IPS-20b (cell line): Measurements from ENCODE around the gene KRTAP4-3.
"Not testable (repeated sequence)": the region's sequence is repeated elsewhere in the genome, so short reads cannot be mapped to it uniquely, and the experiment has no call there.

Experiments
- H3K27ac ChIP-seq: one replicate; pipeline ENCODE4 v1.5.1; 2013; ENCODE audit warnings: low read length
- H3K27me3 ChIP-seq: 2 replicates; pipeline ENCODE4 v1.6.1; 2013; ENCODE audit warnings: mild to moderate bottlenecking, low read length, inconsistent platforms; ENCODE audit not compliant: insufficient read depth
- H3K36me3 ChIP-seq: 2 replicates; pipeline ENCODE4 v1.6.1; 2013; ENCODE audit warnings: low read depth, mild to moderate bottlenecking, inconsistent platforms, low read length, moderate library complexity; ENCODE audit not compliant: insufficient read depth
- H3K4me1 ChIP-seq: 2 replicates; pipeline ENCODE4 v1.6.1; 2013; ENCODE audit warnings: mild to moderate bottlenecking, control low read depth, inconsistent platforms, low read length, moderate library complexity; ENCODE audit not compliant: insufficient read depth
- H3K4me3 ChIP-seq: 2 replicates; pipeline ENCODE4 v1.5.1; 2013; ENCODE audit warnings: mild to moderate bottlenecking, low read length, inconsistent platforms
- H3K9ac ChIP-seq: 2 replicates; pipeline ENCODE4 v1.6.1; 2013; ENCODE audit warnings: low read depth, mild to moderate bottlenecking, inconsistent platforms, low read length, moderate library complexity
- H3K9me3 ChIP-seq: 2 replicates; pipeline ENCODE4 v1.6.1; 2013; ENCODE audit warnings: mild to moderate bottlenecking, low read depth, low read length, inconsistent platforms; ENCODE audit not compliant: insufficient read depth

Gene KRTAP4-3

DNA sequence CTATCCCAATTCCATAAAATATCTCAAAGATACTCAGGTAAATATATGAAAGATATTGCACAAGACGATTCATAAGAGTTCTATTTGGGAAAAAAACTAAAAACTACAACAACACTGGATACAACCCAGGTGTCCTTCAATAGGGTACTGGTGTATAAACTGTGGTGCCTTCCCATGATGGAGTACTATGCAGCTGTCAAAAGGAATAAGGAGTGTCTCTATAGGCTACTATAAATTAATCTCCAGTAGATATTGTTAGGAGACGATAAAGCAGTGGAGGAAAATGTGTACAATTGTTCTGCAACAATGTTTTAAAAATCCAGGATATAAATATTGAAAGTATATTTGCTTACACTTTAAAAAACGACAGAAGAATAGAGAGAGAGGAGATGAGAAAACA lies 41.6 kb downstream of the KRTAP4-3 start:
- H3K4me1 ChIP-seq, result no peaks in the 10 kb centered on the region
- no peak overlapping the region for H3K27ac ChIP-seq
- H3K27me3 ChIP-seq, result no peaks in the 10 kb centered on the region
- no peaks in the 10 kb centered on the region for H3K36me3 ChIP-seq
- no peak overlapping the region for H3K4me3 ChIP-seq
- H3K9me3 ChIP-seq, result no peaks in the 10 kb centered on the region
- no peak overlapping the region for H3K9ac ChIP-seq

DNA sequence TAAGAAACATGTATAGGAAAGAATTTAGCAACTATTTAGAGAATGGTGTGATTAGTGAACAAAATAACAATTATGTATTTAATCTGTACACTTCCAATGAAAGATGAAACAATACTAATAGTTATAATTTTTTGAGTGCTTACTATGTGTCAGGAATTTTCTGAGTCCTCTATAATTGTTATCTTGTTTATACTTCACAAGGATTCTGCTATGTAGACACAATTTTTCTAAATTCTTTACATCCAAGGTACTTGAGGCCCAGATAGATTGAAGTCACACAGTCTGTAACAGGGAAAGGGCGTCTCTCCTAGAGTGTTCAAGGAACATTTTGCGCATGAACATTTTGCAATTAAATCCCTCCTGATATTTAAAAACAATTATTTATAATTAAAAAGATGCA lies 43.0 kb downstream of the KRTAP4-3 start:
- Histone ChIP-seq H3K4me3 (no peak overlapping the region), H3K4me1 (no peaks in the 10 kb centered on the region), H3K9me3 (no peaks in the 10 kb centered on the region), H3K9ac (no peak overlapping the region), H3K36me3 (no peaks in the 10 kb centered on the region), H3K27ac (no peak overlapping the region), H3K27me3 (no peaks in the 10 kb centered on the region)

DNA sequence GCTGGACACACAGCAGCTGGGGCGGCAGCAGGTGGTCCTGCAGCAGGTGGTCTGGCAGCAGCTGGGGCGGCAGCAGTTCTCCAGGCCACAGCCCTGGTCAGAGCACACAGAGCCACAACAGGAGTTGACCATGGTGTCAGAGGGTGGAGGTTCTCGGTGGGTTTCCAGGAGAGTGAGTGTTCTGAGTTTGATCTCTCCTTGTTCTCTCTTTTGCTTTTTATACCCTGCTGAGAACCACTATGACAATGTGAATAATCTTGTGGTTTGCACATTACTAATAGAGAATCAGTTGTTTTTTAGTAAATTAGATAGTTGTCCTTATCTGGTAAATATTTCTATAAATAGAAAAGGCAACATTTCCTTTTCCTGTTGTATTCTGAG lies 44.0 kb downstream of the KRTAP4-3 start, which contains the start of gene KRTAP4-12:
Gene KRTAP4-12, minus strand, starts transcription at position 192 of the 381 bp plus-strand sequence. Its CDS starts 60 bp downstream, at position 132.
- H3K9ac ChIP-seq, H3K27me3 ChIP-seq, H3K4me3 ChIP-seq, H3K36me3 ChIP-seq, H3K4me1 ChIP-seq, H3K27ac ChIP-seq, H3K9me3 ChIP-seq: not testable (repeated sequence)

DNA sequence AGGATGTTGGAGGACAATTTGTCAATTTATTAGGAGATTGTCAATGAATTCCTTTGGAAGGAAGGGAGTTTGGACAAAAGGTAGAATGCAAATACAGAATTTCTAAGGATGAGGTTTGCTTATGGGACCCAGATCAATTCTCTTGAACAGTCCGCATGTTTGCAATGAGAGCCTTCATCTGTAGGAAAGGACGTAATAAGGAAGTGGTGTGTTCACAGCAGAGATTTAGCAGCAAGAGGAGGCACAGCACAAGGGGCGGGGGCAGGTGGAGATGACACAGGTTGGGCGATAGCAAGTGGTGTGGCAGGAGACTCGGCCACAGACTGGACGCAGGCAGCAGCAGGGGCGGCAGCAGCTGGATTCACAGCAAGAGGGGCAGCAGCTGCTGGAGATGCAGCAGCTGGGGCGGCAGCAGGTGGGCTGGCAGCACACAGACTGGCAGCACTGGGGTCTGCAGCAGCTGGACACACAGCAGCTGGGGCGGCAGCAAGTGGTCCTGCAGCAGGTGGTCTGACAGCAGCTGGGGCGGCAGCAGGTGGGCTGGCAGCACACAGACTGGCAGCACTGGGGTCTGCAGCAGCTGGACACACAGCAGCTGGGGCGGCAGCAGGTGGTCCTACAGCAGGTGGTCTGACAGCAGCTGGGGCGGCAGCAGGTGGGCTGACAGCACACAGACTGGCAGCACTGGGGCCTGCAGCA lies 44.6 kb downstream of the KRTAP4-3 start:
- H3K9me3 ChIP-seq, H3K36me3 ChIP-seq, H3K4me1 ChIP-seq, H3K4me3 ChIP-seq, H3K27ac ChIP-seq, H3K27me3 ChIP-seq, H3K9ac ChIP-seq: not testable (repeated sequence)

DNA sequence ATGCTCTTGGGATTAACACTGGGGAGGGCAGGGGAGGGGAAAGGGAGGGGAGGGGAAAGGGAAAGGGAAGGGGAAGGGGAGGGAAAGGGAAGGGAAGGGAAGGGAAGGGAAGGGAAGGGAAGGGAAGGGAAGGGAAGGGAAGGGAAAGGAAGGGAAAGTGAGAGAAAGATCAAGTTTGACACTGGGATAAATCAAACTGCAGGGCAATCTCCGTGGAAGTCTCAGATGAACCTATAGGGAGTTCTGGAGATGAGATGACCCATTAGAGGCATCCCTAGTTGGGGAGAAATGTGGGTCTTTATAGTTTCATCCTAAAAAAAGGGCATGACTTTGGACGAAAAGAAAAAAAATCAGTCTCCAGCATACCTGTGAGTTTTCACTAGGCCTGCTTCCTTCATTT lies 46.3 kb downstream of the KRTAP4-3 start:
- Histone ChIP-seq H3K9me3 (no peaks in the 10 kb centered on the region), H3K4me3 (no peak overlapping the region), H3K9ac (no peak overlapping the region), H3K4me1 (no peaks in the 10 kb centered on the region), H3K27ac (no peak overlapping the region), H3K36me3 (no peaks in the 10 kb centered on the region), H3K27me3 (no peaks in the 10 kb centered on the region)

DNA sequence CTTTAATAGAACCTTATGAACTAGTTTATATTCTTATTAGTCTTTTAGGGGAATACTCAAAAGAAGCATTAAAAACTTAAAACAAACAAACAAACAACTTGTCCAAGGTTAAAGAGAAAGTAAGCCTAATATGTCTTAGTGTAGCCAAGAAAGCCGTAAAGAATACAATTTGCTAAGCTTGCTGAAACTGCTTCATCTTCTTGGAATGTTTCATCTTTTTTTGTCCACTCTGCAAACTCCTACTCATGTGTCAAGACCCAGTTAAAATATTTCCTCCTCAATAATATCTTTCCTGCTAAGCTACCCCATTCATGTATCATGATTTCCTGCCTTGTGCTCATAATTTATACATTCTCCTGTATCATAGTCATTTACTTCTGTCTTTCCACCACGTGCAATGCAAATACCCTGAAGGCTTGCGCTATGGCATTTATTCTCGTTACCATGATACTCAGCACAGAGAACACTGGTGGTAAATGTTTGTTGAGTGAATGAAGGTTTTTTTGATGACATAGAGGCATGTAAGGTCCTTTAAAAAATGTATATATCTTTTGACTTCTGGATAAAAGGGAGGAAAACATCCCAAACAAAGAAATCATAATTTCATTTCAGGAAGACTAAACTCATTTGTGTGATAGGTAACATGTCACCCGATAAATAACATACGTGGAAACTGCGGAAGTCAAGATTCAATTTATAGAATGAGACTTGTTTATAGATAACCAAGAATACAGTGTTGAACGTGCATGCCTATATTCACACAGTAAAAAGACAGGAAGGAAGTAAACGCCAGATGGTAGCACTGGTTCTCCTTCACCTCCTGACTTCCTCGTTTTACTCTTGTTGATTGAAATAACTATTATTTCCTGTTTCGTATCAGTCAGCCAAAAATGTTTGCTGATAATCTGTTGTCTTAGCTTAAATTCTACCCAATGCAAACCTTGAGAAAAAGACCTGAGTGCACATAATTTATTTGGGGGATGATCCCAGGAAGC lies 48.0 kb downstream of the KRTAP4-3 start:
- H3K4me1 ChIP-seq, H3K9ac ChIP-seq, H3K9me3 ChIP-seq, H3K27ac ChIP-seq, H3K4me3 ChIP-seq, H3K36me3 ChIP-seq, H3K27me3 ChIP-seq: not testable (repeated sequence)

DNA sequence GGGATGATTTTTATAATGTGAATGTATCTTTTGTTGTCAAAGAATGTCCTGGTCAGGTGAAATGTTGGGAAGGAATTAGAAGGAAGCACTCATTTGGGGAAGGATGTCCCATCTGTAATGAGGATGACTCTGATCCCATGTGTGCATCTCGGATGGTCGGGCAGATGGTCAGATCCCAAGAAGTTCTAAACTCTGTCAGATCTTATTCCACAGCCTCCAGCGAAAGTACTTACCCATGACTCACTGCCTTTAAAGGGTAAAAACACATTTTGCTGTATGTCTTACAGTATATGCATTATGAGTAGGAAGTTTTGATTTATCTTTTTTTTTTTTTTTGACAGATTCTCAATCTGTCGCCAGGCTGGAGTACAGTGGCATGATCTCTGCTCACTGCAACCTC lies 49.3 kb downstream of the KRTAP4-3 start:
- Histone ChIP-seq H3K36me3 (no peaks in the 10 kb centered on the region), H3K27me3 (no peaks in the 10 kb centered on the region), H3K9me3 (peaks cover 7% of the 10 kb centered on the region; the same call in 1 of the 2 replicates), H3K4me3 (no peak overlapping the region), H3K9ac (no peak overlapping the region), H3K4me1 (no peaks in the 10 kb centered on the region), H3K27ac (no peak overlapping the region)

DNA sequence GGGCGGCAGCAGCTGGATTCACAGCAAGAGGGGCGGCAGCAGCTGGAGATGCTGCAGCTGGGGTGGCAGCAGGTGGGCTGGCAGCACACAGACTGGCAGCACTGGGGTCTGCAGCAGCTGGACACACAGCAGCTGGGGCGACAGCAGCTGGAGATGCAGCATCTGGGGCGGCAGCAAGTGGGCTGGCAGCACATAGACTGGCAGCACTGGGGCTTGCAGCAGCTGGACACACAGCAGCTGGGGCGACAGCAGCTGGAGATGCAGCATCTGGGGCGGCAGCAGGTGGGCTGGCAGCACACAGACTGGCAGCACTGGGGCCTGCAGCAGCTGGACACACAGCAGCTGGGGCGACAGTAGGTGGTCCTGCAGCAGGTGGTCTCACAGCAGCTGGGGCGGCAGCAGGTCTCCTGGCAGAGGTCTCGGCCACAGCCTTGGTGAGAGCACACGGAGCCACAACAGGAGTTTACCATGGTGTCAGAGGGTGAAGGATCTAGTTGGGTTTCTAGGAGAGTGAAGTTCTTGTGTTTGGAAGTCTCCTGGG lies 50.1 kb downstream of the KRTAP4-3 start, which contains the start of gene KRTAP4-11:
Gene KRTAP4-11, minus strand, starts transcription at position 528 of the 541 bp plus-strand sequence. Its CDS starts 58 bp downstream, at position 470.
- H3K4me3 ChIP-seq, H3K9ac ChIP-seq, H3K27me3 ChIP-seq, H3K4me1 ChIP-seq, H3K36me3 ChIP-seq, H3K27ac ChIP-seq: not testable (repeated sequence)
- H3K9me3 ChIP-seq, result peaks cover 15% of the 10 kb centered on the region; the same call in 1 of the 2 replicates
